Measurements from ENCODE around the gene TMEM52.

Gene TMEM52

GRCh38 chr1:1955621-1956094 is 36.6 kb upstream of the TMEM52 start:
- H3K27ac ChIP-seq = no peak overlapping the region
- H3K4me1 ChIP-seq (ENCODE audit: control insufficient read depth in 1 of 2, insufficient read depth in 1 of 2, low read depth in 1 of 2, low read length in 1 of 2) = no peaks in the 10 kb centered on the region
- no peak overlapping the region for H3K4me3 ChIP-seq (ENCODE audit: low read depth in 1 of 2, low read length in 1 of 2)
- H3K36me3 ChIP-seq = no peaks in the 10 kb centered on the region
- no peak for TF ChIP-seq CTCF (IDR thresholded peaks at IDR 0.05)
- no peaks in the 10 kb centered on the region for H3K9me3 ChIP-seq
- peaks cover 20% of the 10 kb centered on the region for H3K27me3 ChIP-seq

DNA sequence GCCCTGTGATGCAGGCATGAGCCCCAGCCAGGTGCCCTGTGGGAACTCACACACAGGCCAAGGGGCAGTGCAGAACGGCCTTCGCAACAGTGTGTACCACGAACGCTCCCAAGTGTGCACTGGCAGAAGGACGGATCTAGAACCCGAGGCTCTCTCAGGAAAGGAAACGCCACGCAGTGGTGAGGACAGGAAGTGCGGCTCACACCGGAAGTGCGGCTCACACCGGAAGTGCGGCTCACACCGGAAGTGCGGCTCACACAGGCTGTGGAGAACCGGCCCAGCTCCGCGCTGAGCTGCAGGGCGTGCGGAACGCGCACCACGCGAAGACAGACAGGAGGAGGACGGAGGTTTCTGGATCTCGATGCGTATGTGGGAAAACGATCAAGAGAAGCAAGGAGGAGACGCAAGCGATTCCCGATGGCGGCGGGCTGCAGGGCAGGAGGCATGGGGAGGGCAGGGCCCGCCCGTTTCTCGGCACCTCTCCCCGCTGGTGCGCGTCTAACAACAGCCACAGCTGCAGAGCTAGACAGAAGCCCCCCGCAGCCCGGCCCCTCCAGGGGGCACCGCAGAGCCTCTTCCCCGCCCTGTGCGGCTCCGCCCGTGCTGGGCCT is 35.9 kb upstream of the TMEM52 start:
- Histone ChIP-seq H3K27me3 (peaks cover 13% of the 10 kb centered on the region), H3K36me3 (no peaks in the 10 kb centered on the region), H3K27ac (no peak overlapping the region), H3K9me3 (no peaks in the 10 kb centered on the region), H3K4me3 (ENCODE audit: low read depth in 1 of 2, low read length in 1 of 2) (no peak overlapping the region), H3K4me1 (ENCODE audit: control insufficient read depth in 1 of 2, insufficient read depth in 1 of 2, low read depth in 1 of 2, low read length in 1 of 2) (no peaks in the 10 kb centered on the region)
- TF ChIP-seq CTCF (IDR thresholded peaks at IDR 0.05) = no peak

DNA sequence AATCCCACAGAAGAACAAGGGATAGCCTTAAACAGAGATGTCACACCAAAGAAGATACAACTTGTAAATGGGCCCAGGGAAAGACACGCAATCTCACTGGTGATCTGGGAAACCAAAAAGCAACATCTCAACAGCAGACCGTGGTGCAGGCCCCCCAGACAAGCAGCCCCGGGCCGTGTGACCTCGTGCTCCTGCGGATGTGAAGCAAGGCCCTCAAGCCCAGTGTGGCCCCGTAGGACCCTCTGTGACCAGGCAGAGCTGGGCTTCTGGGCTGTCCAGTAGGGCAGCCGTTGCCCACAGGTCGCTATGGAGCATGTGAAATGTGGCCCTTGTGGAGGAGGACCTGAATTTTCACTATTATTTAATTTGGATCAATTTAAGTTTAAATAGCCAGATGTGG is 34.9 kb upstream of the TMEM52 start:
- H3K27me3 ChIP-seq = peaks cover 4% of the 10 kb centered on the region
- no peak overlapping the region for H3K4me3 ChIP-seq (ENCODE audit: low read depth in 1 of 2, low read length in 1 of 2)
- no peaks in the 10 kb centered on the region for H3K4me1 ChIP-seq (ENCODE audit: control insufficient read depth in 1 of 2, insufficient read depth in 1 of 2, low read depth in 1 of 2, low read length in 1 of 2)
- no peak for TF ChIP-seq CTCF (IDR thresholded peaks at IDR 0.05)
- no peaks in the 10 kb centered on the region for H3K9me3 ChIP-seq
- no peaks in the 10 kb centered on the region for H3K36me3 ChIP-seq
- H3K27ac ChIP-seq = no peak overlapping the region

- no peaks in the 10 kb centered on the region for H3K4me1 ChIP-seq (ENCODE audit: control insufficient read depth in 1 of 2, insufficient read depth in 1 of 2, low read depth in 1 of 2, low read length in 1 of 2)
- no peaks in the 10 kb centered on the region for H3K27me3 ChIP-seq
- no peak overlapping the region for H3K4me3 ChIP-seq (ENCODE audit: low read depth in 1 of 2, low read length in 1 of 2)
Measured at GRCh38 chr1:1950940-1951339, 31.9 kb upstream of the TMEM52 start.

GRCh38 chr1:1948783-1949182 is 29.7 kb upstream of the TMEM52 start:
- H3K4me1 ChIP-seq (ENCODE audit: control insufficient read depth in 1 of 2, insufficient read depth in 1 of 2, low read depth in 1 of 2, low read length in 1 of 2) = peaks cover 0 to 5% of the 10 kb centered on the region in 2 experiments
- no peaks in the 10 kb centered on the region for H3K36me3 ChIP-seq
- TF ChIP-seq CTCF (IDR thresholded peaks at IDR 0.05) = no peak
- peaks cover 16% of the 10 kb centered on the region for H3K27me3 ChIP-seq
- H3K4me3 ChIP-seq (ENCODE audit: low read depth in 1 of 2, low read length in 1 of 2) = no peak overlapping the region
- H3K27ac ChIP-seq = no peak overlapping the region
- H3K9me3 ChIP-seq = no peaks in the 10 kb centered on the region

More at GRCh38 chr1:1950940-1951339, 31.9 kb upstream of the TMEM52 start:
- Histone ChIP-seq H3K27ac (no peak overlapping the region), H3K9me3 (no peaks in the 10 kb centered on the region), H3K36me3 (no peaks in the 10 kb centered on the region)
- TF ChIP-seq CTCF (IDR thresholded peaks at IDR 0.05) = no peak

All from neutrophil (primary cell).